Measurements from ENCODE around the gene SLC51B.

- TF ChIP-seq CTCF (conservative IDR thresholded peaks at IDR 0.05 in 1 of 2, IDR thresholded peaks at IDR 0.05 in 1 of 2; ENCODE audit: extremely low read depth in 1 of 2, insufficient read depth in 1 of 2, low read depth in 1 of 2, low read length in 2 of 2) = no peak
- no peak for TF ChIP-seq EZH2 (IDR thresholded peaks at IDR 0.05; ENCODE audit: borderline replicate concordance, low read length)
Measured at GRCh38 chr15:65021488-65021887, 23.7 kb upstream of the SLC51B start.

All from mammary epithelial cell (primary cell).